Measurements from ENCODE around the gene LTO1.
A peak's percentile ranks its signal among the peaks of the same experiment; 100 is the strongest.

Gene LTO1

DNA sequence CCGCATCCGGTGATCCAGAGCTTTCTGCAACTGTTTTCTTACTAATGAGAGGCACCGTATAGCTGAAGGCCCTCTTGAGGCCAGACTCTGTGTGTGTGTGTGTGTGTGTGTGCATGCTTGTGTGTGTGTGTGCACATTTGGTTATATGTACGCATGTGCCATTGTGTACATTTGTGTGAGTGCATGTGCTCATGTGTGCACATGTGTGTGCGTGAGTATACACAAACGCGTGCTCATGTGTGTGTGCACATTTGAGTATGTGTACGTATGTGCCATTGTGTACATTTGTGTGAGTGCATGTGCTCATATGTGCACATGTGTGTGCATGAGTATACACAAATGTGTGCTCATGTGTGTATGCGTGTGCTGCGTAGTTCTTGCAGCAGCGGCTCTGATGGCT is 40.9 kb upstream of the LTO1 start:
- Histone ChIP-seq H3K27me3 (ENCODE audit: insufficient read depth, insufficient read length) (peaks cover 21% of the 10 kb centered on the region), H3K4me3 (ENCODE audit: insufficient read length, low read depth) (no peak overlapping the region), H3K9ac (ENCODE audit: insufficient read length, low read depth) (no peak overlapping the region), H3K36me3 (ENCODE audit: insufficient read depth, insufficient read length, low read length) (no peaks in the 10 kb centered on the region), H3K9me3 (ENCODE audit: insufficient read depth, low read length) (no peaks in the 10 kb centered on the region), H3K4me1 (ENCODE audit: insufficient read depth, insufficient read length) (peaks cover 4% of the 10 kb centered on the region)
- no peak for TF ChIP-seq SUZ12 (IDR thresholded peaks at IDR 0.05; ENCODE audit: extremely low read depth, insufficient read depth, insufficient read length)
- TF ChIP-seq YY1 (IDR thresholded peaks at IDR 0.05; ENCODE audit: insufficient read depth, insufficient read length), result no peak
- TF ChIP-seq ZNF274 (IDR thresholded peaks at IDR 0.05; ENCODE audit: low read depth, low read length), result no peak
- DNase-seq (ENCODE audit: low read depth, low spot score), result no peak

DNA sequence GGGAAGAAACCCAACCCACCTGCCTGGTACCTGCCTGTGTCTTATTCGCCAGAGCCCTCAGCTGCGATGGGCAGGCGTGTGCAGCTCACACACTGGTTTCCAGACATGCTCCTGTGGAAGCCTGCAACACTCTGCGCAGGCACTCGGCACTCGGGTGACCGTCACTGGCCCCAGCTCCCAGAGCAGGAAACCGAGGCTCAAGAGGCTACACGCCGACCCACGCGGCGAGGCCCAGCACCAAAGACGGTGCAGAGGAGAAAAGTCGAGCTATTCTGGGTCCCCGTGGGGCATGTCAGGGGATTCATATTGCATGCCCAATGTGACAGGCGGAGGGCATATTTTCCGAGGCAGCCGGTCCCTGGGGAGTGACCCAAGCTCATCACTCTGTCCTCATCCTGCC is 40.3 kb upstream of the LTO1 start:
- DNase-seq (ENCODE audit: low read depth, low spot score), result no peak
- no peaks in the 10 kb centered on the region for H3K9me3 ChIP-seq (ENCODE audit: insufficient read depth, low read length)
- TF ChIP-seq YY1 (IDR thresholded peaks at IDR 0.05; ENCODE audit: insufficient read depth, insufficient read length), result no peak
- no peak for TF ChIP-seq SUZ12 (IDR thresholded peaks at IDR 0.05; ENCODE audit: extremely low read depth, insufficient read depth, insufficient read length)
- TF ChIP-seq ZNF274 (IDR thresholded peaks at IDR 0.05; ENCODE audit: low read depth, low read length), result no peak
- H3K4me1 ChIP-seq (ENCODE audit: insufficient read depth, insufficient read length), result peaks cover 4% of the 10 kb centered on the region
- H3K27me3 ChIP-seq (ENCODE audit: insufficient read depth, insufficient read length), result peaks cover 21% of the 10 kb centered on the region
- no peak overlapping the region for H3K9ac ChIP-seq (ENCODE audit: insufficient read length, low read depth)
- no peak overlapping the region for H3K4me3 ChIP-seq (ENCODE audit: insufficient read length, low read depth)
- no peaks in the 10 kb centered on the region for H3K36me3 ChIP-seq (ENCODE audit: insufficient read depth, insufficient read length, low read length)

DNA sequence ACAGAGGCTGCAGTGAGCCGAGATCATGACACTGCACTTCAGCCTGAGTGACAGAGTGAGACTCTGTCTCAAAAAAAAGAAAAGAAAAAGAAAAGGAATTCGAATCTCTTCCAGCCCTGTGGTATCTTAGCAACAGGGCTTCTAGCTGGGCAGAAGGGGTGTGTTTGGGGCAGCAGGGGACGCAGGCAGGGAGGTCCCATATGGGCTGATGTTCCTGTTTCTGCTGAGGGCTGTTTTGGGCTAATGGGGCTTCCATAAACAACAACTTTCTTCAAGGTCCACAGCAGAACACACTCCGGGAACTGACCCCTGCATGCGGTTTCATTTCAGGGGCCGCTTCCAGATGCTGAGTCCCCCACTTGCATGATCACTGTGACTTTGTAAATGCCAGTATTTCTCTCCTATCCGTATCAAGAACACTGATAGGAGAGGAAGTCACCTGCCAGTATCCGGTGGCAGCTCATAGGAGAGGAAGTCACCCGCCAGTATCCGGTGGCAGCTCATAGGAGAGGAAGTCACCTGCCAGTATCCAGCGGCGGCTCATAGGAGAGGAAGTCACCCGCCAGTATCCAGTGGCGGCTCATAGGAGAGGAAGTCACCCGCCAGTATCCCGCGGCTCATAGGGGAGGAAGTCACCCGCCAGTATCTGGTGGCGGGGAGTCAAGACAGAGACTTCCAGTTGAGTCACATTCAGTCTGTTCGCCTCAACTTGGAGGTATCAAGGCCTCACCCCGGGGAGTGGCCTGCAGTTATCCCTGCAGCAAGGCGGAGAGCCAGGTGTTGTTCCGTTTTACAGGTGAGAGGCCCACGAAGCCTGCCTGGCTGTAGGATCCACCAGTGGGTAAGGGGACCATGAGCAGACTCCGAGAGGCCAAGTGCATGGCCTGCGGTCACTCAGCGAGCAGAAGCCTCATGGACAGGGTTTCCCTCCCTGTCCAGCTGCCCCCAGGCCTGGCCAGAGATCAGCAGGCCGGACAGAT is 37.0 kb upstream of the LTO1 start:
- H3K4me1 ChIP-seq (ENCODE audit: insufficient read depth, insufficient read length), result peaks cover 3% of the 10 kb centered on the region
- H3K9me3 ChIP-seq (ENCODE audit: insufficient read depth, low read length), result no peaks in the 10 kb centered on the region
- H3K27me3 ChIP-seq (ENCODE audit: insufficient read depth, insufficient read length), result peaks cover 2% of the 10 kb centered on the region
- no peak overlapping the region for H3K9ac ChIP-seq (ENCODE audit: insufficient read length, low read depth)
- H3K36me3 ChIP-seq (ENCODE audit: insufficient read depth, insufficient read length, low read length), result no peaks in the 10 kb centered on the region
- DNase-seq (ENCODE audit: low read depth, low spot score), result no peak
- H3K4me3 ChIP-seq (ENCODE audit: insufficient read length, low read depth), result no peak overlapping the region
- no peak for TF ChIP-seq YY1 (IDR thresholded peaks at IDR 0.05; ENCODE audit: insufficient read depth, insufficient read length)
- TF ChIP-seq SUZ12 (IDR thresholded peaks at IDR 0.05; ENCODE audit: extremely low read depth, insufficient read depth, insufficient read length), result no peak
- no peak for TF ChIP-seq ZNF274 (IDR thresholded peaks at IDR 0.05; ENCODE audit: low read depth, low read length)

DNA sequence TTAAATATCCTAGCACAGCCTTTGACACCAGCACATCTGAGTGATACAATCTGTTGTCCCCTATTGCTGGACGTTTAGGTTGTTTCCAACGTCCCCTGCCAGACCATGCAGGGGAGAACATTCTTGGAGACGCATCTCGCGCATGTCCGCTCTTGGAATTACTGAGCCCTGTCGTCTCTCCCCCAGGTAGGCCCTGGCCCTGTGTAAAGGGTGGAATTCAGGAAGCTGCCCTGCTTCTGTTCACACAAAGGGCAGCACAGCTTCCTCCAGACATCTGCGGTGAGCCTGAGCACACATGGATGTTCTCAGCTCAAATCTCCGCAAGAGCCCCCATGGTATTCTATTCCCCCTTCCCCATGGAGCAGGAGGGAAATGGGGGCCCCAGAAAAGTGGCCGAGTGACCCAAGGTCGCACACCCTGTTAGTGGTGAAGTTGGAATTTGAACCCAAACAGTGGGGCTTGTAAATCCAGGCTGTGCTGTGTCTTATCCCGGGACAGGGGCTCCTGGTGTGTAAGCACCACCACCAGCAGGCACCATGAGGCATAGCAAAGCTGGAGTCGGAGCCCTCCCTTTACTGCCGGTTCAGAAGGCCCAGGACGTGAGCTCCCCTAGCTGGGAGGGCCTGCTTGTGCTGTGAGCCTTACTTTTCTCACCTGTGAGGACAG is 33.7 kb upstream of the LTO1 start:
- no peaks in the 10 kb centered on the region for H3K9me3 ChIP-seq (ENCODE audit: insufficient read depth, low read length)
- peak overlapping the region; percentile 4 for H3K4me3 ChIP-seq (ENCODE audit: insufficient read length, low read depth)
- TF ChIP-seq YY1 (IDR thresholded peaks at IDR 0.05; ENCODE audit: insufficient read depth, insufficient read length) (no peak), SUZ12 (IDR thresholded peaks at IDR 0.05; ENCODE audit: extremely low read depth, insufficient read depth, insufficient read length) (no peak), ZNF274 (IDR thresholded peaks at IDR 0.05; ENCODE audit: low read depth, low read length) (no peak)
- no peak overlapping the region for H3K9ac ChIP-seq (ENCODE audit: insufficient read length, low read depth)
- H3K36me3 ChIP-seq (ENCODE audit: insufficient read depth, insufficient read length, low read length), result no peaks in the 10 kb centered on the region
- H3K4me1 ChIP-seq (ENCODE audit: insufficient read depth, insufficient read length), result peaks cover 8% of the 10 kb centered on the region
- no peak for DNase-seq (ENCODE audit: low read depth, low spot score)
- H3K27me3 ChIP-seq (ENCODE audit: insufficient read depth, insufficient read length), result peaks cover 22% of the 10 kb centered on the region

DNA sequence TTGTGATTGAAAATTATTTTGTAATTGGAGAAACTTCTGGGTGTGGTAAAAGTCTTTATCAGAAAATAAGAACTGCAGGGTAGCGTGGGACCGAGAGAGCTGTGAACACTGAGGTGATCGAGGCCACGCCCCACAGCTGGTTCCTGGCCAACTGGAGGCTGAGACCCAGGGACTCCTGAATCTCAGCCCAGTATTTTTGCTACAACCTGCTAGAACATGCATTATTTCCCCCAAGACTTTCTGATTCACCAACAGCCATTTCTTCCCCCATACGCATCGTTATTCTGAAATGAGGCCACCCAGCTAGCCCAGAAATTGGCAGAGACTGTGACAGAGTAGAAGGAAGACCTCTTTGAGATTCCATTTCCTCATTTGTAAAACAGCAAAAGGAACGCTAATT is 32.0 kb upstream of the LTO1 start:
- peaks cover 8% of the 10 kb centered on the region for H3K4me1 ChIP-seq (ENCODE audit: insufficient read depth, insufficient read length)
- DNase-seq (ENCODE audit: low read depth, low spot score), result no peak
- peaks cover 26% of the 10 kb centered on the region for H3K27me3 ChIP-seq (ENCODE audit: insufficient read depth, insufficient read length)
- no peak overlapping the region for H3K4me3 ChIP-seq (ENCODE audit: insufficient read length, low read depth)
- H3K36me3 ChIP-seq (ENCODE audit: insufficient read depth, insufficient read length, low read length), result no peaks in the 10 kb centered on the region
- H3K9ac ChIP-seq (ENCODE audit: insufficient read length, low read depth), result no peak overlapping the region
- TF ChIP-seq SUZ12 (IDR thresholded peaks at IDR 0.05; ENCODE audit: extremely low read depth, insufficient read depth, insufficient read length) (no peak), YY1 (IDR thresholded peaks at IDR 0.05; ENCODE audit: insufficient read depth, insufficient read length) (no peak), ZNF274 (IDR thresholded peaks at IDR 0.05; ENCODE audit: low read depth, low read length) (no peak)
- no peaks in the 10 kb centered on the region for H3K9me3 ChIP-seq (ENCODE audit: insufficient read depth, low read length)

DNA sequence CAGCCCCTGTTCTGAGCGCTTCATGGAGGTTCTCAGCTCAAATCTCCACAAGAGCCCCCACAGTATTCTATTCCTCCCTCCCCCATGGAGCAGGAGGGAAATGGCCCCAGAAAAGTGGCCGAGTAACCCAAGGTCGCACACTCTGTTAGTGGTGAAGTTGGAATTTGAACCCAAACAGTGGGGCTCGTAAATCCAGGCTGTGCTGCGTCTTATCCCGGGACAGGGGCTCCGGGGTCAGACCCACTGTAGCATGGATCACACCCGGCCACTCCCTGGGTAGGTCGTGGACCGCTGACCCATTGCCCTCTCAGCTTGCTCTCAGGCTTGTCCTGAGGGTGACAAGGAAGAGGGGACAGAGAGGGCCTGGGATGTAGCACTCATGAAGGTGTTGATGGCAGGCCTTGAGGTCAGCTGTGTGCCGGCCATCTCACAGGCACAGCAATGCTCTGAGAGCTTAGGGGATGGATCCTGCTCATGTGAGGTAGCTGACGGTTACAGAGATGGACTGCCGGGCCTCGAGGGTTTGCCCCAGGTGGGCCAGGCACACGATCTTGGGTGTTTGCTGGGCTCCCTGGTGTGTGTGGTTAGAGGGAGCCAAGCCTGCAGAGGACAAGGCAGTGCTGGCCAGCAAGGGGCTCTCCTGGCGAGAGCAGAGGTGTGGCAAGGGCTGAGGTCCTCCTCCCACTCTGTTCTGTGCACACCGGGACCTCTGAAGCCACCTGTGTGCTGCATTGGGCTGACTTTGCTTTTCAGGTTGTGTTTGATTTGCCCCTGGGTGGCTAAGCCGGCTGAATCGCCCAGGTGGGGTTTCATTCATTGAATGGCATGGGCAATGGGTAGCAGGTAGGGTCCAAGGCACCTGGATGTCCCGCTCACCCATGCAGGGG is 31.0 kb upstream of the LTO1 start:
- no peak for DNase-seq (ENCODE audit: low read depth, low spot score)
- Histone ChIP-seq H3K36me3 (ENCODE audit: insufficient read depth, insufficient read length, low read length) (no peaks in the 10 kb centered on the region), H3K9me3 (ENCODE audit: insufficient read depth, low read length) (no peaks in the 10 kb centered on the region), H3K27me3 (ENCODE audit: insufficient read depth, insufficient read length) (peaks cover 26% of the 10 kb centered on the region), H3K4me1 (ENCODE audit: insufficient read depth, insufficient read length) (peaks cover 8% of the 10 kb centered on the region), H3K4me3 (ENCODE audit: insufficient read length, low read depth) (no peak overlapping the region), H3K9ac (ENCODE audit: insufficient read length, low read depth) (no peak overlapping the region)
- no peak for TF ChIP-seq SUZ12 (IDR thresholded peaks at IDR 0.05; ENCODE audit: extremely low read depth, insufficient read depth, insufficient read length)
- no peak for TF ChIP-seq ZNF274 (IDR thresholded peaks at IDR 0.05; ENCODE audit: low read depth, low read length)
- no peak for TF ChIP-seq YY1 (IDR thresholded peaks at IDR 0.05; ENCODE audit: insufficient read depth, insufficient read length)
